Natural killer cell (primary cell): ENCODE measurements around the gene ZBTB18. TPM values are rescaled to one million over a fixed set of nuclear protein-coding genes. Genes with fewer than 3 reads are reported as not detected.
A peak's percentile ranks its signal among the peaks of the same experiment; 100 is the strongest.

Experiments
- ATAC-seq, 3 donors: fragments of 150-1000 bp in 2 of 3; fragments of 200-7000 bp in 1 of 3; cut with Tn5 transposase; 1 replicate in 1 of 3; 2 replicates in 2 of 3; pipeline ENCODE4 v1.10.0; 2021; ENCODE audit warnings: mild to moderate bottlenecking in 2 of 3, moderate library complexity in 2 of 3
- DNase-seq, 2 donors: peaks; one replicate each; pipeline versions ENCODE4 v3.0.0 to v3.0.0-alpha.2; 2013 to 2021; ENCODE audit warnings: mixed read lengths in 1 of 2
- H3K27ac ChIP-seq: one replicate; pipeline ENCODE4 v1.5.1; 2013; ENCODE audit warnings: mild to moderate bottlenecking, low read length
- H3K27me3 ChIP-seq: one replicate; pipeline ENCODE4 v1.6.1; 2013; ENCODE audit warnings: low read length; ENCODE audit not compliant: control insufficient read depth, insufficient read depth
- H3K36me3 ChIP-seq: one replicate; pipeline ENCODE4 v1.6.1; 2013; ENCODE audit warnings: low read length; ENCODE audit not compliant: control insufficient read depth, insufficient read depth
- H3K4me1 ChIP-seq: one replicate; pipeline ENCODE4 v1.6.1; 2013; ENCODE audit warnings: low read length; ENCODE audit not compliant: control insufficient read depth, insufficient read depth
- H3K4me3 ChIP-seq: one replicate; pipeline ENCODE4 v1.5.1; 2013; ENCODE audit warnings: low read length
- H3K9me3 ChIP-seq: one replicate; pipeline ENCODE4 v1.6.1; 2013; ENCODE audit warnings: low read length; ENCODE audit not compliant: control insufficient read depth, insufficient read depth
- H3K27ac Mint-ChIP-seq, 2 donors: one replicate each; pipeline ENCODE4 v1.8.0; 2022; ENCODE audit warnings: mild to moderate bottlenecking in 2 of 2, mixed read lengths in 2 of 2, moderate library complexity in 1 of 2
- H3K27me3 Mint-ChIP-seq, 2 donors: one replicate each; pipeline ENCODE4 v1.8.0; 2022; ENCODE audit warnings: low read depth in 2 of 2, mixed read lengths in 2 of 2
- H3K36me3 Mint-ChIP-seq: one replicate; pipeline ENCODE4 v1.8.0; 2022; ENCODE audit warnings: mixed read lengths
- H3K4me1 Mint-ChIP-seq, 2 donors: one replicate each; pipeline ENCODE4 v1.8.0; 2022; ENCODE audit warnings: mixed read lengths in 2 of 2
- H3K4me3 Mint-ChIP-seq: one replicate; pipeline ENCODE4 v1.8.0; 2022; ENCODE audit warnings: mild to moderate bottlenecking, moderate library complexity, mixed read lengths
- H3K9me3 Mint-ChIP-seq, 2 donors: one replicate each; pipeline ENCODE4 v1.8.0; 2022; ENCODE audit warnings: mixed read lengths in 2 of 2
- CTCF ChIP-seq: fragments of 200-600 bp; IDR thresholded peaks from one replicate; pipeline ENCODE4 v1.8.0; 2022; ENCODE audit warnings: antibody characterized with exemption
- WGBS: methylation state at CpG from one replicate; pipeline ENCODE4 v1.1.7; 2013; ENCODE audit warnings: missing lambda C conversion rate; ENCODE audit not compliant: insufficient coverage; 5-methylcytosine and 5-hydroxymethylcytosine counted together
- intact Hi-C: fragments of 100-400 bp; cut with micrococcal nuclease; formaldehyde crosslinking; loops from one replicate; pipeline ENCODE4 v1.14.2; 2022
- total RNA-seq, 4 donors: library from RNA; stranded (reverse); fragments of 120-200 nt in 1 of 4; gene quantifications; one replicate each; pipeline versions ENCODE4 v1.2.3 to v1.2.4, GENCODE V29; 2013 to 2022

ZBTB18 gene
- total RNA-seq = 10 to 100 TPM; 12.6 to 18.2 (median 14.0) TPM
- 37.6 TPM for total RNA-seq (2013)

- TF ChIP-seq CTCF = no peak
- no peaks in the 10 kb centered on the region for H3K27me3 ChIP-seq
- intact Hi-C loops = no loop called here
- WGBS = 4% methylated on average over 2 of the region's 4 CpGs
- H3K4me3 Mint-ChIP-seq = peak within 1 kb of the TSS; percentile 93
- H3K27ac ChIP-seq = peak within 1 kb of the TSS; percentile 77
- no peaks in the 10 kb centered on the region for H3K9me3 ChIP-seq
- H3K9me3 Mint-ChIP-seq = no peaks in the 10 kb centered on the region
- peaks cover 25 to 35% of the 10 kb centered on the region in 2 donors for H3K4me1 Mint-ChIP-seq
- peaks cover 0 to 10% of the 10 kb centered on the region in 2 donors for H3K27me3 Mint-ChIP-seq
- H3K4me1 ChIP-seq = peaks cover 15% of the 10 kb centered on the region
- H3K4me3 ChIP-seq = peak within 1 kb of the TSS; percentile 39
- peaks cover 19% of the 10 kb centered on the region for H3K36me3 ChIP-seq
- peak in 1 of 2 donors; percentile 39 for DNase-seq
- no peak for ATAC-seq
- H3K27ac Mint-ChIP-seq = peak within 1 kb of the TSS; percentile 86 to 87
- no peaks in the 10 kb centered on the region for H3K36me3 Mint-ChIP-seq
Observed at GRCh38 chr1:244050835-244051444, at the start of gene ZBTB18. TSS of gene ZBTB18 (plus strand) at chr1:244051283. CDS start at chr1:244051432, 149 bp downstream.

GRCh38 chr1:244002721-244003120 lies 48.4 kb upstream of the ZBTB18 start:
- peaks cover 8% of the 10 kb centered on the region for H3K4me1 ChIP-seq
- H3K27me3 Mint-ChIP-seq = peaks cover 0 to 4% of the 10 kb centered on the region in 2 donors
- H3K9me3 Mint-ChIP-seq = no peaks in the 10 kb centered on the region

GRCh38 chr1:244005455-244005854 lies 45.6 kb upstream of the ZBTB18 start:
- Histone ChIP-seq H3K4me1 (peaks cover 8% of the 10 kb centered on the region), H3K9me3 (no peaks in the 10 kb centered on the region), H3K27ac (no peak overlapping the region), H3K36me3 (no peaks in the 10 kb centered on the region), H3K27me3 (no peaks in the 10 kb centered on the region), H3K4me3 (no peak overlapping the region)
- Mint-ChIP-seq H3K36me3 (no peaks in the 10 kb centered on the region), H3K4me3 (no peak overlapping the region), H3K9me3 (no peaks in the 10 kb centered on the region), H3K27ac (no peak overlapping the region), H3K4me1 (peaks cover 12 to 13% of the 10 kb centered on the region in 2 donors), H3K27me3 (no peaks in the 10 kb centered on the region)
- 91% methylated on average over 3 of the region's 3 CpGs for WGBS
- ATAC-seq (no peak), DNase-seq (no peak)
- no peak for TF ChIP-seq CTCF
- intact Hi-C loops = no loop called here

More at GRCh38 chr1:244002721-244003120, 48.4 kb upstream of the ZBTB18 start:
- TF ChIP-seq CTCF = no peak
- peaks cover 12 to 13% of the 10 kb centered on the region in 2 donors for H3K4me1 Mint-ChIP-seq
- WGBS = 34% methylated on average over 2 of the region's 3 CpGs
- no peaks in the 10 kb centered on the region for H3K36me3 Mint-ChIP-seq
- Histone ChIP-seq H3K27ac (no peak overlapping the region), H3K36me3 (no peaks in the 10 kb centered on the region), H3K27me3 (no peaks in the 10 kb centered on the region), H3K4me3 (no peak overlapping the region), H3K9me3 (no peaks in the 10 kb centered on the region)
- ATAC-seq (no peak), DNase-seq (peak in 1 of 2 donors; percentile 14)
- H3K4me3 Mint-ChIP-seq = no peak overlapping the region
- peak overlapping the region in 1 of 2 donors; percentile 0 for H3K27ac Mint-ChIP-seq
- intact Hi-C loops = no loop called here
